ENCODE data around the gene TFDP2. TPM values are rescaled to one million over a fixed set of nuclear protein-coding genes. Genes with fewer than 3 reads are reported as not detected.
"Not testable (repeated sequence)": the region's sequence is repeated elsewhere in the genome, so short reads cannot be mapped to it uniquely, and the experiment has no call there.

The TFDP2 gene
- total RNA-seq, 2 experiments from 2014 or later: 23.3 to 40.7 TPM

DNA sequence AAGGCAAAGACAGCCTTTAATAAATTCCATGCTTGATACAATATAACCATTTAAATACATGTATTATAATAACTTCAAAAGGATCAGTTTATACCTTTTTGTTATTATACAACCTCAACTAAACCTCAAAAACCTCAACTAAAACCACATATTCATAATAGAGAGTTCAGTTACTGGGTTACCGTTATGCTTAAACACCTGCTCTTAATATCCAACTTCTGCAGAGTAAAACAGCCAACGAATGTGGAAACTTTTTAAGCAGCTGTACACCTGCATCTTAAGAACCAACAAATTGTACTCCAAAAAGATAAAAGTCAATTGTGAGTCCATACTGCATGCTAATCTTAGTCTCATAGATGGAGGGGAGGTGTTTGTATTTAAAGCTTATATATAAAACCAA is 53.5 kb downstream of the TFDP2 start:
- Mint-ChIP-seq H3K4me1 (peaks cover 10% of the 10 kb centered on the region), H3K4me3 (no peak overlapping the region), H3K9me3 (ENCODE audit: low read depth) (no peaks in the 10 kb centered on the region), H3K36me3 (ENCODE audit: low read depth) (peaks cover 2% of the 10 kb centered on the region), H3K27ac (no peak overlapping the region), H3K27me3 (no peaks in the 10 kb centered on the region)
- no peak for ATAC-seq
- ChIA-PET POLR2A (no interaction called here), CTCF (interaction anchor here (0.8 to 1.2 kb wide), 2 partner anchors 18 to 106 kb away, joined by 3 to 4 read pairs; no protein-coding TSS in a partner anchor)
- no peak for DNase-seq
- intact Hi-C loops (cut with DNase I, micrococcal nuclease): no loop called here

DNA sequence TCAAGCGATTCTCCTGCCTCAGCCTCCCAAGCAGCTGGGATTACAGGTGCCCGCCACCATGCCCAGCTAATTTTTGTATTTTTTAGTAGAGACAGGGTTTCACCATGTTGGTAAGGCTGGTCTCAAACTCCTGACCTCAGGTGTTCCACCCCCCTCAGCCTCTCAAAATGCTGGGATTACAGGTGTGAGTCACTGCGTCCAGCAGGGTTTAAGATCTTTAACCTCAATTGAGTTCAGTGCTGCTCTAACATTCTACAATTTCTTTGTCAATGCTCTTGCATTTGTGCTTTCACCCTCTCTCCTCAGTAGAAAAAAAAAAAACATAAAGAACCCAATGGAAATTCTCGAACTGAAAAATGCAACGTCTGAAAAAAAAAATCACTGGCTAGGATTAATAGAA is 60.4 kb downstream of the TFDP2 start:
- POLR2A ChIA-PET: not testable (repeated sequence)

DNA sequence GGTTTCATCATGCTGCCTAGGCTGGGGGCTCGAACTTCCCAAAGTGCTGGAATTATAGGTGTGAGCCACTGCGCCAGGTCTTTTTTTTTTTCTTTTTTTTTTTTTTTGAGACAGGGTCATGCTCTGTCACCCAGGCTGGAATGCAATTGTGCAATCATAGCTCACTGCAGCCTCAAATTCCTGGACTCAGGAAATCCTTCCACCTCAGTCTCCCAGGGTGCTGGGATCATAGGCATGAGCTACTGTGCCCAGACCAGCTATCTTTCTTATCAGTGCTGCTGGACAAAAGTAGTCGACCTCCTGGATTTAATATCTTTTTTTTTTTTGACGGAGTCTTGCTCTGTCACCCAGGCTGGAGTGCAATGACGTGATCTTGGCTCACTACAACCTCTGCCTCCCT is 60.8 kb downstream of the TFDP2 start:
- Mint-ChIP-seq H3K36me3 (ENCODE audit: low read depth) (peaks cover 4% of the 10 kb centered on the region), H3K27ac (no peak overlapping the region), H3K27me3 (no peaks in the 10 kb centered on the region), H3K4me3 (no peak overlapping the region), H3K4me1 (no peaks in the 10 kb centered on the region), H3K9me3 (ENCODE audit: low read depth) (no peaks in the 10 kb centered on the region)
- intact Hi-C loops (cut with DNase I, micrococcal nuclease): no loop called here
- no peak for ATAC-seq
- ChIA-PET POLR2A (no interaction called here), CTCF (interaction anchor here (0.6 to 1.7 kb wide), 5 partner anchors 16 to 366 kb away, joined by 3 to 4 read pairs (median 3); no protein-coding TSS in a partner anchor)
- no peak for DNase-seq

More for the DNA sequence above, 60.4 kb downstream of the TFDP2 start:
- H3K36me3 Mint-ChIP-seq (ENCODE audit: low read depth); H3K4me3 Mint-ChIP-seq; H3K4me1 Mint-ChIP-seq; H3K27me3 Mint-ChIP-seq; H3K9me3 Mint-ChIP-seq (ENCODE audit: low read depth); DNase-seq; ATAC-seq; H3K27ac Mint-ChIP-seq; intact Hi-C loops (cut with DNase I, micrococcal nuclease): not testable (repeated sequence)
- CTCF ChIA-PET: interaction anchor here (0.7 to 1.7 kb wide), 4 partner anchors 15 to 365 kb away, joined by 3 to 5 read pairs (median 4); no protein-coding TSS in a partner anchor

DNA sequence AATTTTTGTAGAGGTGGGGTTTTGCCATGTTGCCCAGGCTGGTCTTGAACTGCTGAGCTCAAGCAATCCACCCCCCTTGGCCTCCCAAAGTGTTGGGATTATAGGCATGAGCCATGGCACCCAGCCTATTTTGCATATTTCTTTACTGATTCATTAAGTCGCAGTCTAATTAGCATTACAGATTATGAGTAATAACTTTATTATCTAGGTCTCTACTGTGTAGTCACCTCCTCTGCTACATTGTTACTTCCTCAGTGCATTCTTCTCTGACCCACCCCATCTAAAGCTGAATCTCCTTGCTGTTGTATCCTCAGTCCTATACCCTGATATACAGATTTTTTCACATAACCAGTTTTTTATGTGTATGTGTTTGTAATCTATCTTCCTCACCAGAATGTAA is 61.7 kb downstream of the TFDP2 start:
- POLR2A ChIA-PET: no interaction called here
- H3K9me3 Mint-ChIP-seq (ENCODE audit: low read depth): no peaks in the 10 kb centered on the region
- H3K36me3 Mint-ChIP-seq (ENCODE audit: low read depth): peaks cover 4% of the 10 kb centered on the region
- no peak overlapping the region for H3K27ac Mint-ChIP-seq
- H3K4me1 Mint-ChIP-seq: no peaks in the 10 kb centered on the region
- CTCF ChIA-PET: interaction anchor here (1.7 kb wide), 1 partner anchor 15 kb away, joined by 3 read pairs; no protein-coding TSS in a partner anchor
- no peak overlapping the region for H3K4me3 Mint-ChIP-seq
- no peak for ATAC-seq
- H3K27me3 Mint-ChIP-seq: no peaks in the 10 kb centered on the region
- intact Hi-C loops (cut with DNase I, micrococcal nuclease): no loop called here
- DNase-seq: no peak

DNA sequence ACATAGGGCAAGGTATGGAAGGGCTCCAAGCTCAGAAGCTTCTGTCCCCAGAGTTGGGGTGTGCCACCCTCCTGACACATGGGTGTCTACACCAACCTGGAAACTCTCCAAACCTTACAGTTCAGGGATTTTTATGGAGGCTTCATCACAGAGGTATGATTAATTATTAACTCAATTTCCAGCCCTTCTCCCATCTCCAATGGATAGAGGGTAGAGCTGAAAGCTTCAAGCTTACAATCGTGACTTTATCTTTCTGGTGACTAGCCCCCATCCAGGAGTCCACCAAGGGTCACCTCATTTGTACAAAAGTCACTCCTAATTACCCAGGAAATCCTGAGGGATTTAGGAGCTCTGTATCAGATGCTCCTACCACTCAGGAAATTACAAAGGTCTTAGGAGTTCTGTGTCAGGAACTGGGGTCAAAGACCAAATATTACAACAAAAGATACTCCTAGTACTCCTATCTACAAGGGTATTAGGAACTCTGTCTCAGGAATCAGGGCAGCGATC is 62.7 kb downstream of the TFDP2 start:
- H3K4me1 Mint-ChIP-seq: no peaks in the 10 kb centered on the region
- H3K4me3 Mint-ChIP-seq: no peak overlapping the region
- no peak for ATAC-seq
- H3K27me3 Mint-ChIP-seq: no peaks in the 10 kb centered on the region
- intact Hi-C loops (cut with DNase I, micrococcal nuclease): no loop called here
- H3K27ac Mint-ChIP-seq: no peak overlapping the region
- CTCF ChIA-PET: interaction anchor here (1.1 to 1.2 kb wide), 2 partner anchors 36 to 59 kb away, joined by 3 to 4 read pairs; no protein-coding TSS in a partner anchor
- no peaks in the 10 kb centered on the region for H3K9me3 Mint-ChIP-seq (ENCODE audit: low read depth)
- DNase-seq: no peak
- peaks cover 4% of the 10 kb centered on the region for H3K36me3 Mint-ChIP-seq (ENCODE audit: low read depth)
- POLR2A ChIA-PET: no interaction called here

DNA sequence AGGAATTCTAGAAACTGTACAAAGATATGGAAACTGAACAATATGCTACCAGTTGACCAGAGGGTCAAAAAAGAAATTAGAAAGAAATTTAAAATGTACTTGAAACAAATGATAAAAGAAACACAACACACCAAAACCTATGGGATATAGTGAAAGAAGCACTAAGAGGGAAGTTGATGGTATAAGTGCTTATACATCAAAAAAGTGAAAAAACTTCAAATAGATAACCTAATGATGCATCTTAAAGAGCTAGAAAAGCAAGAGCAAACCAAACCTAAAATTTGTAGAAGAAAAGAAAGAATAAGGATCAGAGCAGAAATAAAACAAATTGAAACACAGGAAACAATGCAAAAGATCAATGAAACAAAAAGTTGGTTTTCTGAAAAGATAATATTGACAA is 68.2 kb downstream of the TFDP2 start:
- DNase-seq (no peak), ATAC-seq (no peak)
- intact Hi-C loops (cut with DNase I, micrococcal nuclease): no loop called here
- no peaks in the 10 kb centered on the region for H3K27me3 Mint-ChIP-seq
- peaks cover 23% of the 10 kb centered on the region for H3K36me3 Mint-ChIP-seq (ENCODE audit: low read depth)
- H3K27ac Mint-ChIP-seq: no peak overlapping the region
- CTCF ChIA-PET: no interaction called here
- no peak overlapping the region for H3K4me3 Mint-ChIP-seq
- H3K4me1 Mint-ChIP-seq: no peaks in the 10 kb centered on the region
- H3K9me3 Mint-ChIP-seq (ENCODE audit: low read depth): peaks cover 12% of the 10 kb centered on the region
- POLR2A ChIA-PET: no interaction called here

DNA sequence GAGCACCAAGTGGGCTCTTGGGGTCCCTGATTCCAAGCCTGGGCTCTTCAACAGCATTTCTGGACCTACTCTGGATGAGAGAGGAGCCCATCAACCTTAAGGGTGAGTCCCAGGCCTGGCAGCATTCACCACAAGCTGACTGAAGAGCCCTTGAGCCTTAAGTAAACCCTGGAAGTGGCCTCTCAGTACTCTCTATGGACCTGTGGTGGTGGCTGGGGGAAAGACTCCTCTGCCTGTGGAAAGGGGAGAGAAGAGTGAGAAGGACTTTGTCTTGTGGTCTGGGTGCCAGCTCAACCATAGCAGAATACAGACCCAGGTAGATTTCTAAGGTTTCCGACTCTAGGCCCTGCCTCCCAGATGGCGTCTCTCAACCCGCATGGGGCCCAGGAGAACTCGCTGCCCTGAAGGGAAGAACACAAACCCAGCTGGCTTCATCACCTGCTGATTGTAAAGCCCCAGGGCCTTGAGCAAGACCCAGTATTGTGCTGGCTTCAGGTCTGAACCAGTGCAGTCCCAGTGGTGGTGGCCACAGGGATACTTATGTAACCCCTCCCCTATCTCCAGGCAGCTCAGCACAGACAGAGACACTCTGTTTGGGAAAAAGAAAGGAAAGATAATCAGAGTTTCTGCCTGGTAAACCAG is 71.4 kb downstream of the TFDP2 start:
- peaks cover 21% of the 10 kb centered on the region for H3K36me3 Mint-ChIP-seq (ENCODE audit: low read depth)
- no peak for DNase-seq
- POLR2A ChIA-PET: no interaction called here

DNA sequence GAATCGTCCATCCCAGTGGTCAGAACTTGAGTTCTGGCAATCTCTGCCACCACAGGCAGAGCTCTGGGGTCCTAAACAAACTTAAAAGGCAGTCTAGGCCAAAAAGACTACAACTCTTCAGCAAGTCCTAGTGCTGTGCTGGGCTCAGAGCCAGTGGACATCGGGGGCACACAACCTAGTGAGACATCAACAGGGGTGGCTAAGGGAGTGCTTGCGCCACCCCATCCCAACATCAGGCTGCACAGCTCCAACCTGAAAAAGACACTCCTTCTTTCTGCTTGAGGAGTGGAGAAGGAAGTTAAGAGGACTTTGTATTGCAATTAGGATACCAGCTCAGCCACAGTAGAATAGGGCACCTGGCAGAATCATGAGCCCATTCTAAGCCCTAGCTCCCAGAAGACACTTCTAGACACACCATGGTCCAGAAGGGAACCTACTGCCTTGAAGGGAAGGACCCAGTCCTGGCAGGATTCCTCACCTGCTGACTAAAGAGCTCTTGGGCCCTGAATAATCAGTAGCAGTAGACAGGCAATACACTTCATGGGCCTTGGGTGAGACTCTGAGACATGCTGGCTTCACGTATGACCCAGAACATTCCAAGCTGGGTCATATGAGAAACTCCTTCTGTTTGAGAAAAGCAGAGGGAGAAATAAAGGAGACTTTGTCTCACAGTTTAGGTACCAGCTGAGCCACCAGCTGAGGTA is 72.0 kb downstream of the TFDP2 start:
- ChIA-PET CTCF (interaction anchor here (0.6 to 1.4 kb wide), 6 partner anchors 9 to 795 kb away, joined by 3 to 6 read pairs (median 4); no protein-coding TSS in a partner anchor), POLR2A (no interaction called here)
- DNase-seq (no peak), ATAC-seq (no peak)
- Mint-ChIP-seq H3K4me3 (no peak overlapping the region), H3K4me1 (no peaks in the 10 kb centered on the region), H3K27me3 (no peaks in the 10 kb centered on the region), H3K36me3 (ENCODE audit: low read depth) (peaks cover 21% of the 10 kb centered on the region), H3K27ac (no peak overlapping the region), H3K9me3 (ENCODE audit: low read depth) (peaks cover 12% of the 10 kb centered on the region)
- intact Hi-C loops (cut with DNase I, micrococcal nuclease): loop anchor here in 1 of 2 experiments (2.0 kb wide), 1 partner anchor 15 kb away; no protein-coding TSS in a partner anchor

More for the DNA sequence above, 71.4 kb downstream of the TFDP2 start:
- no peak overlapping the region for H3K4me3 Mint-ChIP-seq
- CTCF ChIA-PET: interaction anchor here (0.6 to 1.4 kb wide), 3 partner anchors 17 to 202 kb away, joined by 3 to 4 read pairs (median 3); no protein-coding TSS in a partner anchor
- ATAC-seq: no peak
- intact Hi-C loops (cut with DNase I, micrococcal nuclease): loop anchor here in 1 of 2 experiments (2.0 kb wide), 1 partner anchor 15 kb away; no protein-coding TSS in a partner anchor
- H3K27me3 Mint-ChIP-seq: no peaks in the 10 kb centered on the region
- no peak overlapping the region for H3K27ac Mint-ChIP-seq
- H3K4me1 Mint-ChIP-seq: no peaks in the 10 kb centered on the region
- peaks cover 12% of the 10 kb centered on the region for H3K9me3 Mint-ChIP-seq (ENCODE audit: low read depth)

DNA sequence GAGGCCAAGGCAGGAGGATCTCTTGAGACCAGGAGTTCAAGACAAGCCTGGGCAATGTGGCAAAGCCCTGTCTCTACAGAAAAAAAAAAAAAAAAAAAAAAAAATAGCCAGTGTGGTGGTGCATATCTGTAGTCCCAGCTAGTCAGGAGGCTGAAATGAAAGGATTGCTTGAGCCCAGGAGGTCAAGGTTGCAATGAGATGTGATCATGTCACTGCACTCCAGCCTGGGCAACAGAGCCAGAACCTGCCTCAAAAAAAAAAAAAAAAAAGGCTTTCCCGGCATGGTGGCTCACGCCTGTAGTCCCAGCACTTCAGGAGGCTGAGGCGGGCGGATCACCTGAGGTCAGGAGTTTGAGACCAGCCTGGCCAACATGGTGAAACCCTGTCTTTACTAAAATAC is 73.7 kb downstream of the TFDP2 start:
- H3K27me3 Mint-ChIP-seq; POLR2A ChIA-PET; H3K27ac Mint-ChIP-seq; H3K4me1 Mint-ChIP-seq; DNase-seq; H3K9me3 Mint-ChIP-seq (ENCODE audit: low read depth); H3K4me3 Mint-ChIP-seq; ATAC-seq: not testable (repeated sequence)
- intact Hi-C loops (cut with DNase I, micrococcal nuclease): loop anchor here in 1 of 2 experiments (2.0 kb wide), 1 partner anchor 13 kb away; no protein-coding TSS in a partner anchor
- H3K36me3 Mint-ChIP-seq (ENCODE audit: low read depth): peaks cover 17% of the 10 kb centered on the region
- CTCF ChIA-PET: interaction anchor here (0.6 to 1.0 kb wide), 3 partner anchors 13 to 752 kb away, joined by 3 read pairs; no protein-coding TSS in a partner anchor

DNA sequence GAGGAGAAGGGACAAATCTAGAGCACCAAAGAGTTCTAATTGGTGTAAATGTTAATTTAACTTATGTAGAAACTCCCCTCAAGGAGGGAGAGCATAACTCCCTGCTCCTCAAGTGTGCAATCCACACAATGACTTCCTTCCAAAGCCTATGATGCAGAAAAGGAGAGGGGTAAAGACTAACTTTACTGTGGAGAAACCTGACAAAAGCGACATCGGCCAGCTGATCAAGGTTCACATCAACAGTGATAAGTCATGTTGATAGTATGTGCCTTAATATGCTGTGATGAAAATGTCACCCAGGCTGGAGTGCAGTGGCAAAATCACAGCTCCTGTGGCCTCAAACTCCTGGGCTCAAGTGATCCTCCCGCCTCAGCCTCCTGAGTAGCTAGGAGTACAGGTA is 76.5 kb downstream of the TFDP2 start:
- Mint-ChIP-seq H3K4me1 (peaks cover 3% of the 10 kb centered on the region), H3K36me3 (ENCODE audit: low read depth) (no peaks in the 10 kb centered on the region), H3K4me3 (no peak overlapping the region), H3K9me3 (ENCODE audit: low read depth) (no peaks in the 10 kb centered on the region), H3K27ac (no peak overlapping the region), H3K27me3 (no peaks in the 10 kb centered on the region)
- intact Hi-C loops (cut with DNase I, micrococcal nuclease): no loop called here
- ChIA-PET POLR2A (no interaction called here), CTCF (interaction anchor here (1.3 kb wide), 1 partner anchor 16 kb away, joined by 3 read pairs; no protein-coding TSS in a partner anchor)
- DNase-seq (no peak), ATAC-seq (no peak)

DNA sequence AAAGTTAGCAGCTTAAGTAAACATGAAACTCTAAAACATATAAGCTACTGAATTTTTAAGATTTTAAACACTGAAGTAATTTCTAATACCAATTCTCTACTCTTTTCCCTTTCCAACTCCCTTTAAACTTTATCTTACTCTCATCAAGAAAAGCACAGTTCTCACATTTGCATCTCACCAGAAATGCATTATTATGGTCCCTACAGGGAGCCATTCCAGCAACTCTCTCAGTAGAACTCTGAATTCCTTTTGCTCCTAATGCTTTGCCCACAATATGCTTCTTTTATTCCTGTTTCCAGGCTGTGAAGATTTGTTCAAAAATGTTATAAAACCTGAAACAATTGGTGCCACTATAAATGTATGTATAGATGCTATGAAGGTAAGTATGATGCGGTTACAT is 83.4 kb downstream of the TFDP2 start:
- Mint-ChIP-seq H3K4me1 (no peaks in the 10 kb centered on the region), H3K27me3 (no peaks in the 10 kb centered on the region), H3K4me3 (no peak overlapping the region), H3K27ac (no peak overlapping the region), H3K9me3 (ENCODE audit: low read depth) (no peaks in the 10 kb centered on the region), H3K36me3 (ENCODE audit: low read depth) (no peaks in the 10 kb centered on the region)
- ATAC-seq (no peak), DNase-seq (no peak)
- POLR2A ChIA-PET: no interaction called here
- CTCF ChIA-PET: no interaction called here
- intact Hi-C loops (cut with DNase I, micrococcal nuclease): no loop called here
